Upper lobe of left lung (tissue), 6 donors: ENCODE results near the gene TRMT13. TPM values are rescaled to one million over a fixed set of nuclear protein-coding genes. Genes with fewer than 3 reads are reported as not detected.
"Not testable (repeated sequence)": the region's sequence is repeated elsewhere in the genome, so short reads cannot be mapped to it uniquely, and the experiment has no call there.

ENCODE experiments used
- ATAC-seq, 2 donors: fragments of 200-7000 bp; cut with Tn5 transposase; one replicate each; pipeline ENCODE4 v1.9.1; 2022; ENCODE audit warnings: mild to moderate bottlenecking in 2 of 2, moderate library complexity in 2 of 2; ENCODE audit not compliant: low FRiP score in 2 of 2
- DNase-seq, 2 donors: peaks; one replicate each; pipeline ENCODE4 v3.0.0-alpha.2; 2019 to 2020
- H3K27ac ChIP-seq, 4 donors: fragments of 200-600 bp; sonication (generic); one replicate each; pipeline ENCODE4 v1.5.1; 2016 to 2019
- H3K27me3 ChIP-seq, 4 donors: fragments of 200-600 bp; sonication (generic); one replicate each; pipeline ENCODE4 v1.5.1; 2017 to 2019
- H3K36me3 ChIP-seq, 4 donors: fragments of 200-600 bp; sonication (generic); one replicate each; pipeline ENCODE4 v1.5.1; 2016 to 2019
- H3K4me1 ChIP-seq, 4 donors: fragments of 200-600 bp; sonication (generic); one replicate each; pipeline ENCODE4 v1.5.1; 2018 to 2019
- H3K4me3 ChIP-seq, 4 donors: fragments of 200-600 bp; sonication (generic); one replicate each; pipeline ENCODE4 v1.5.1; 2017 to 2019; ENCODE audit warnings: mild to moderate bottlenecking in 2 of 4, moderate library complexity in 1 of 4
- H3K9me3 ChIP-seq, 4 donors: fragments of 200-600 bp; sonication (generic); one replicate each; pipeline ENCODE4 v1.5.1; 2018 to 2019
- EP300 ChIP-seq, 4 donors: sonication (generic); formaldehyde crosslinking; IDR thresholded peaks; one replicate each; pipeline ENCODE4 v1.5.1; 2017; ENCODE audit warnings: antibody characterized with exemption in 4 of 4, control low read depth in 2 of 4
- POLR2A ChIP-seq, 4 donors: fragments of 450-650 bp; IDR thresholded peaks; one replicate each; pipeline ENCODE4 v1.5.1; 2016 to 2017; ENCODE audit warnings: antibody characterized with exemption in 4 of 4, mild to moderate bottlenecking in 2 of 4
- POLR2AphosphoS5 ChIP-seq, 2 donors: sonication (generic); formaldehyde crosslinking; IDR thresholded peaks; one replicate each; pipeline ENCODE4 v1.5.1; 2017; ENCODE audit warnings: antibody characterized with exemption in 2 of 2
- WGBS, 2 donors: methylation state at CpG; one replicate each; pipeline ENCODE4 v1.1.5; 2017 to 2018; 5-methylcytosine and 5-hydroxymethylcytosine counted together
- small RNA-seq, 4 donors: library from RNA; depleted of rRNA; stranded (forward); fragments of <200 nt; gene quantifications; one replicate each; pipeline ENCODE3, GENCODE V24; 2016
- total RNA-seq, 6 donors: library from RNA; depleted of rRNA in 4 of 6; stranded (reverse); fragments of >200 nt in 4 of 6; gene quantifications; one replicate each; pipeline versions ENCODE4 v1.1.0 to v1.2.1, GENCODE V29; 2016 to 2021
- TF ChIP-seq, protein P1 (sequence below), 6 experiments: fragments of 450-650 bp in 4 of 6; fragments of 200-600 bp in 2 of 6; sonication (generic) in 2 of 6; IDR thresholded peaks; one replicate each; pipeline ENCODE4 v1.5.1; 2016 to 2019; ENCODE audit warnings: antibody characterized with exemption in 6 of 6
- donor health status: DM: no; HTN: no; CAD: no; lungs with moderate emphysema.
- donor health status: DM: no; HTN: yes; CAD: no; lungs with severe emphysema.

TRMT13 gene
- total RNA-seq, 6 donors from 2014 or later: 7.1 to 22.2 (median 11.6) TPM

DNA sequence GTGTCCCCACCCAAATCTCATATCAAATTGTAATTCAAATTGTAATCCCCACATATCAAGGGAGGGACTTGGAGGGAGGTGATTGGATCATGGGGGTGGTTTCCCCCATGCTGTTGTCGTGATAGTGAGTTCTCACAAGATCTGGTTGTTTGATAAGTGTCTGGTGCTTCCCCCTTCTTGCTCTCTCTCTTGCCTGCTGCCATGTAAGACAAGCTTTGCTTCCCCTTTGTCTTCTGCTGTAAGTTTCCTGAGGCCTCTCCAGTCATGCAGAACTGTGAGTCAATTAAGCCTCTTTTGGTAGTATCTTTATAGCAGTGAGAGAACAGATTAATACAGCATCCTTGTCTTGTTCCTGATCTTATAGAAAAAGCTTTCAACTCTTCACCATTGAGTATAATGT lies 51.6 kb downstream of the TRMT13 start:
- Histone ChIP-seq H3K27me3 (no peaks in the 10 kb centered on the region), H3K4me3 (no peak overlapping the region), H3K27ac (no peak overlapping the region), H3K4me1 (peaks cover 0 to 12% (median 0%) of the 10 kb centered on the region in 4 donors), H3K36me3 (no peaks in the 10 kb centered on the region), H3K9me3 (no peaks in the 10 kb centered on the region)
- 14 to 55% methylated on average over 1 of the region's 1 CpG for WGBS, 2 donors
- ATAC-seq (no peak), DNase-seq (no peak)
- TF ChIP-seq, protein P1, sequence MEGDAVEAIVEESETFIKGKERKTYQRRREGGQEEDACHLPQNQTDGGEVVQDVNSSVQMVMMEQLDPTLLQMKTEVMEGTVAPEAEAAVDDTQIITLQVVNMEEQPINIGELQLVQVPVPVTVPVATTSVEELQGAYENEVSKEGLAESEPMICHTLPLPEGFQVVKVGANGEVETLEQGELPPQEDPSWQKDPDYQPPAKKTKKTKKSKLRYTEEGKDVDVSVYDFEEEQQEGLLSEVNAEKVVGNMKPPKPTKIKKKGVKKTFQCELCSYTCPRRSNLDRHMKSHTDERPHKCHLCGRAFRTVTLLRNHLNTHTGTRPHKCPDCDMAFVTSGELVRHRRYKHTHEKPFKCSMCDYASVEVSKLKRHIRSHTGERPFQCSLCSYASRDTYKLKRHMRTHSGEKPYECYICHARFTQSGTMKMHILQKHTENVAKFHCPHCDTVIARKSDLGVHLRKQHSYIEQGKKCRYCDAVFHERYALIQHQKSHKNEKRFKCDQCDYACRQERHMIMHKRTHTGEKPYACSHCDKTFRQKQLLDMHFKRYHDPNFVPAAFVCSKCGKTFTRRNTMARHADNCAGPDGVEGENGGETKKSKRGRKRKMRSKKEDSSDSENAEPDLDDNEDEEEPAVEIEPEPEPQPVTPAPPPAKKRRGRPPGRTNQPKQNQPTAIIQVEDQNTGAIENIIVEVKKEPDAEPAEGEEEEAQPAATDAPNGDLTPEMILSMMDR (IDR thresholded peaks at IDR 0.05): no peak
- TF ChIP-seq POLR2A (IDR thresholded peaks at IDR 0.05): no peak
- no peak for TF ChIP-seq POLR2AphosphoS5 (IDR thresholded peaks at IDR 0.05)
- no peak for TF ChIP-seq EP300 (IDR thresholded peaks at IDR 0.05)

DNA sequence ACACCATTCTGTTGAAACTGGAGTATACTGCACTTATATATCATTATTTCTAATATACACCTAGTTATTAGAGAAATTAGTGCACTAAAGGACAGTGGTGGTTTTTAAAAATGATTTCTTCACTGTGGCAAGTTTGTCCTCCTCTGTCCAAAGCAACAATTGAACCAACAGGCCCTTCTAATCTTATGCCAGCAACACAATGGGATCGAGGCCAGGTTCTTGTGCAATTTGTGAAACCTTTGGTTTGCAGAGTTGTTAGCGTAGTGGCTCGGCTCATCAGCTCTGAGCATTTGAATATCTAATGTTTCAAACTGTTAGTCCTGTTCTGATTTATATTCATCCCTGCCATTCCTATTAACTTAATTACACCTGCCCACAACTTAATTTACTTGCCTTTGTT lies 54.9 kb downstream of the TRMT13 start:
- Histone ChIP-seq H3K27me3 (no peaks in the 10 kb centered on the region), H3K27ac (no peak overlapping the region), H3K4me3 (no peak overlapping the region), H3K36me3 (peaks cover 0 to 3% (median 0%) of the 10 kb centered on the region in 4 donors), H3K9me3 (no peaks in the 10 kb centered on the region), H3K4me1 (peaks cover 0 to 12% (median 0%) of the 10 kb centered on the region in 4 donors)
- DNase-seq (peak in 1 of 2 donors; percentile 59), ATAC-seq (peak in 1 of 2 donors; percentile 71)
- 43 to 56% methylated on average over 3 of the region's 3 CpGs for WGBS, 2 donors
- TF ChIP-seq POLR2AphosphoS5 (IDR thresholded peaks at IDR 0.05) (no peak), EP300 (IDR thresholded peaks at IDR 0.05) (no peak), POLR2A (IDR thresholded peaks at IDR 0.05) (no peak)
- TF ChIP-seq, protein P1 (IDR thresholded peaks at IDR 0.05): no peak

DNA sequence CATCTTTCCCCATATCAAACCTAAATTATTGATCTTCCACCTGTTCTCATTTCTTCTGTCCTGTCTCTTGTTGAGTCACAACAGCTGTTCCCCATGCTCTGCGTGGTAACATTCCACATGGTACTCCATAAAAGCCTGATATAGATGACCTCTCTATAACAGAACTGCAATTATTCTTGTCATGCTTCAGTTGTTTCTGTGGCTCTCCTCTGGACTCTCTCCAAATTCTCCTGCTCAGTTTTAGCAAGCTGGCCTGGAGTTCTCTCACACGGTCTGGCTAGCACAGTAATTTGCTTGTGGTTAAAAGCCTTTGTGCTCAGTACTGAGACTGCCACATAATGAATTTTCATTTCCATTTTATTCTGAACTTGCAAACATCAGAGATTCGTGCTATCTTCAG lies 55.7 kb downstream of the TRMT13 start:
- DNase-seq (no peak), ATAC-seq (peak in 1 of 2 donors; percentile 49)
- H3K9me3 ChIP-seq: no peaks in the 10 kb centered on the region
- WGBS, 2 donors: 62 to 66% methylated on average over 3 of the region's 3 CpGs
- H3K4me3 ChIP-seq: no peak overlapping the region
- H3K4me1 ChIP-seq: peaks cover 0 to 12% (median 0%) of the 10 kb centered on the region in 4 donors
- H3K27ac ChIP-seq: no peak overlapping the region
- TF ChIP-seq POLR2A (IDR thresholded peaks at IDR 0.05): no peak
- TF ChIP-seq, protein P1 (IDR thresholded peaks at IDR 0.05): no peak
- H3K36me3 ChIP-seq: peaks cover 0 to 9% (median 0%) of the 10 kb centered on the region in 4 donors
- H3K27me3 ChIP-seq: no peaks in the 10 kb centered on the region

DNA sequence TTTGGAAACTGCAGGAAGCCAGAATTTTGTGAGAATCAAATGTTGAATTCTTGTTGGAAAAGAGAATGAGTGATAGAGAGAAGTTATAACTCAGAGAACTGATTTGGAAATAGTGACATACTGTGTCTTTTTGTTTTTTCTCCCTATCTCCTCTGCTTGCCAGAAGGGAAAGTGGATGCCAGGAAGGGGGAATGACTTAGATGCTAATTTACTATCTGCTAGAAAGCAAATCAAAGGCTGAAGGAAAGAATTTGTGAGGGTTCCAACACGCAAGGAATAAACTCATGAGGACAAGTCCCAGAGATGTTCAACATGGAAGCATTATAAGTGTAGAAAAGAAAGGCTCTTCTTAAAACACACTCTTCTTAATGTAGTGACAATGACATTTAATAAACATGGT lies 65.6 kb downstream of the TRMT13 start:
- no peak for TF ChIP-seq POLR2AphosphoS5 (IDR thresholded peaks at IDR 0.05)
- TF ChIP-seq, protein P1 (IDR thresholded peaks at IDR 0.05): no peak
- TF ChIP-seq EP300 (IDR thresholded peaks at IDR 0.05): no peak
- TF ChIP-seq POLR2A (IDR thresholded peaks at IDR 0.05): no peak
- peaks cover 4 to 69% (median 17%) of the 10 kb centered on the region in 4 donors for H3K36me3 ChIP-seq
- 89 to 100% methylated on average over 1 of the region's 1 CpG for WGBS, 2 donors
- no peaks in the 10 kb centered on the region for H3K4me1 ChIP-seq
- DNase-seq (no peak), ATAC-seq (no peak)
- H3K27me3 ChIP-seq: no peaks in the 10 kb centered on the region
- H3K9me3 ChIP-seq: no peaks in the 10 kb centered on the region
- H3K27ac ChIP-seq: no peak overlapping the region
- H3K4me3 ChIP-seq: no peak overlapping the region

DNA sequence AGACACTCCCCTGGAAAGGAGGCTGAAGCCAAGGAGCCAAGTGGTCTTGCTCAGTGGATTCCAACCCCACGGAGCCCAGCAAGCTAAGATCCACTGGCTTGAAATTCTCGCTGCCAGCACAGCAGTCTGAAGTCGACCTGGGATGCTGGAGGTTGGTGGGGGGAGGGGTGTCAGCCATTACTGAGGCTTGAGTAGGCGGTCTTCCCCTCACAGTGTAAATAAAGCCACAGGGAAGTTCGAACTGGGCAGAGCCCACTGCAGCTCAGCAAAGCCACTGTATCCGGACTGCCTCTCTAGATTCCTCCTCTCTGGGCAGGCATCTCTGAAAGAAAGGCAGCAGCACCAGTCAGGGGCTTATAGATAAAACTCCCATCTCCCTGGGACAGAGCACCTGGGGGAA lies 67.1 kb downstream of the TRMT13 start:
- not testable (repeated sequence) for H3K27ac ChIP-seq, H3K4me3 ChIP-seq, H3K9me3 ChIP-seq, DNase-seq, ATAC-seq, H3K27me3 ChIP-seq, H3K4me1 ChIP-seq
- peaks cover 4 to 68% (median 19%) of the 10 kb centered on the region in 4 donors for H3K36me3 ChIP-seq
- WGBS, 2 donors: 76 to 81% methylated on average over 5 to 6 of the region's 6 CpGs

Small RNA genes within 50 kb of the gene (small RNA-seq; reads per million reads assigned to genes)
- gene AC093019.1 (0 reads per million in 4 donors), gene RPL23AP90 (0 reads per million in 4 donors)

Other genes with a start within 250 kb of the TRMT13 start
- gene SLC35A3, start 163.2 kb upstream of the TRMT13 start, total RNA-seq: 10 to 100 TPM; 19.9 to 49.7 (median 25.2) TPM
- gene SASS6, start 233 bp upstream of the TRMT13 start, total RNA-seq: 1 to 10 TPM; 1.5 to 4.9 (median 2.3) TPM
- gene LRRC39, start 45.1 kb downstream of the TRMT13 start, total RNA-seq: 1 to 10 TPM in 3 of 6 donors, under 1 TPM in 2, not detected in 1; 0.86 to 7.2 (median 2.8) TPM
- 10 to 100 TPM in 3 of 6 donors, 1 to 10 TPM in 3; 4.4 to 17.1 (median 9.8) TPM for gene DBT, start 116.7 kb downstream of the TRMT13 start, total RNA-seq
- 10 to 100 TPM; 12.1 to 36.4 (median 30.3) TPM for gene RTCA, start 133.1 kb downstream of the TRMT13 start, total RNA-seq
- gene CDC14A, start 219.3 kb downstream of the TRMT13 start, total RNA-seq: 10 to 100 TPM in 5 of 6 donors, 1 to 10 TPM in 1; 9.6 to 56.6 (median 22.1) TPM